Testis (tissue), 3 donors: Measurements from ENCODE around the gene ALDH1A2. TPM values are rescaled to one million over a fixed set of nuclear protein-coding genes. Genes with fewer than 3 reads are reported as not detected.
A peak's percentile ranks its signal among the peaks of the same experiment; 100 is the strongest.

Source experiments
- DNase-seq: peaks from one replicate; pipeline ENCODE4 v3.0.0-alpha.2; 2019
- H3K27ac ChIP-seq, 2 donors: fragments of 200-600 bp; sonication (generic); one replicate each; pipeline ENCODE4 v1.5.1; 2019
- H3K27me3 ChIP-seq: fragments of 200-600 bp; sonication (generic); one replicate; pipeline ENCODE4 v1.5.1; 2019
- H3K36me3 ChIP-seq: fragments of 200-600 bp; sonication (generic); one replicate; pipeline ENCODE4 v1.5.1; 2017; ENCODE audit warnings: low read depth; ENCODE audit errors: missing control alignments
- H3K4me1 ChIP-seq: fragments of 200-600 bp; sonication (generic); one replicate; pipeline ENCODE4 v1.5.1; 2019
- H3K4me3 ChIP-seq, 2 donors: fragments of 200-600 bp; sonication (generic); one replicate each; pipeline ENCODE4 v1.5.1; 2017 to 2019
- H3K9me3 ChIP-seq: fragments of 200-600 bp; sonication (generic); one replicate; pipeline ENCODE4 v1.5.1; 2017
- CTCF ChIP-seq, 3 experiments: fragments of 450-650 bp in 2 of 3; fragments of 200-600 bp in 1 of 3; sonication (generic) in 1 of 3; IDR thresholded peaks; one replicate each; pipeline ENCODE4 v1.5.1; 2016 to 2019; ENCODE audit warnings: antibody characterized with exemption in 3 of 3, mild to moderate bottlenecking in 2 of 3, moderate library complexity in 1 of 3
- POLR2A ChIP-seq: fragments of 450-650 bp; IDR thresholded peaks from one replicate; pipeline ENCODE4 v1.6.1; 2017; ENCODE audit warnings: antibody characterized with exemption, mild to moderate bottlenecking, moderate library complexity
- WGBS, 2 donors: methylation state at CpG; one replicate each; pipeline ENCODE4 v1.1.5; 2018; 5-methylcytosine and 5-hydroxymethylcytosine counted together
- intact Hi-C: fragments of 100-400 bp; cut with DNase I; formaldehyde crosslinking; loops from one replicate; pipeline ENCODE4 v1.15.1; 2023; ENCODE audit warnings: low total_unique reads
- polyA plus RNA-seq: library from polyadenylated mRNA; stranded (reverse); fragments of 350-450 nt; fragmentation: Illumina TruSeq; extraction: RNeasy Lipid Tissue Mini Kit (QIAGEN cat#74804); gene quantifications from one replicate; pipeline ENCODE4 v1.2.3, GENCODE V29; 2014; ENCODE audit warnings: low read depth, low replicate concordance; ENCODE audit not compliant: insufficient read depth
- total RNA-seq, 2 donors: library from RNA; depleted of rRNA; stranded (reverse); fragments of >200 nt; gene quantifications; one replicate each; pipeline ENCODE4 v1.2.3, GENCODE V29; 2016

The ALDH1A2 gene
- total and polyA plus RNA-seq, 3 donors from 2014 or later = 71.2 to 210 (median 91.2) TPM

GRCh38 chr15:58043192-58043903, 22.2 kb downstream of the ALDH1A2 start:
- peak; percentile 65 for DNase-seq

GRCh38 chr15:58042006-58042405, 23.5 kb downstream of the ALDH1A2 start:
- WGBS, 2 donors = 84 to 87% methylated on average over 3 of the region's 3 CpGs
- H3K4me1 ChIP-seq = no peaks in the 10 kb centered on the region
- no peak for TF ChIP-seq CTCF (IDR thresholded peaks at IDR 0.05)
- no peak for TF ChIP-seq POLR2A
- no peak overlapping the region for H3K27ac ChIP-seq
- H3K4me3 ChIP-seq = no peak overlapping the region
- DNase-seq = no peak
- no peaks in the 10 kb centered on the region for H3K27me3 ChIP-seq
- intact Hi-C loops = no loop called here
- H3K9me3 ChIP-seq = no peaks in the 10 kb centered on the region
- H3K36me3 ChIP-seq = no peaks in the 10 kb centered on the region

More at GRCh38 chr15:58043192-58043903, 22.2 kb downstream of the ALDH1A2 start:
- WGBS, 2 donors = 50 to 54% methylated on average over 5 of the region's 5 CpGs
- H3K9me3 ChIP-seq = no peaks in the 10 kb centered on the region
- TF ChIP-seq POLR2A (no peak), CTCF (IDR thresholded peaks at IDR 0.05) (peak in 2 of 3 experiments; percentile 26 to 44)
- intact Hi-C loops = no loop called here
- no peaks in the 10 kb centered on the region for H3K4me1 ChIP-seq
- H3K27ac ChIP-seq = no peak overlapping the region
- no peaks in the 10 kb centered on the region for H3K27me3 ChIP-seq
- no peaks in the 10 kb centered on the region for H3K36me3 ChIP-seq
- H3K4me3 ChIP-seq = no peak overlapping the region

- Histone ChIP-seq H3K9me3 (no peaks in the 10 kb centered on the region), H3K27ac (no peak overlapping the region), H3K4me1 (no peaks in the 10 kb centered on the region), H3K4me3 (no peak overlapping the region), H3K27me3 (no peaks in the 10 kb centered on the region), H3K36me3 (no peaks in the 10 kb centered on the region)
- TF ChIP-seq POLR2A (no peak), CTCF (IDR thresholded peaks at IDR 0.05) (no peak)
- no peak for DNase-seq
- 78 to 80% methylated on average over 6 of the region's 6 CpGs for WGBS, 2 donors
- intact Hi-C loops = no loop called here
Measured at GRCh38 chr15:58040150-58040549, 25.4 kb downstream of the ALDH1A2 start.

GRCh38 chr15:58039079-58040035, 26.2 kb downstream of the ALDH1A2 start:
- intact Hi-C loops = no loop called here
- TF ChIP-seq CTCF (IDR thresholded peaks at IDR 0.05) (no peak), POLR2A (no peak)
- no peak for DNase-seq

More at GRCh38 chr15:58039079-58040035, 26.2 kb downstream of the ALDH1A2 start:
- Histone ChIP-seq H3K36me3 (no peaks in the 10 kb centered on the region), H3K27ac (no peak overlapping the region), H3K4me1 (no peaks in the 10 kb centered on the region), H3K9me3 (no peaks in the 10 kb centered on the region), H3K27me3 (no peaks in the 10 kb centered on the region), H3K4me3 (no peak overlapping the region)
- WGBS, 2 donors = 71 to 79% methylated on average over 6 of the region's 6 CpGs
